Prostate gland (tissue), 2 donors: ENCODE results near the gene SCO2.

ENCODE experiments used
- CTCF ChIP-seq, 4 experiments: fragments of 200-600 bp in 2 of 4; fragments of 450-650 bp in 2 of 4; sonication (generic) in 2 of 4; IDR thresholded peaks; 1 replicate in 3 of 4; 2 replicates in 1 of 4; pipeline ENCODE4 v1.5.1; 2016 to 2019; ENCODE audit warnings: antibody characterized with exemption in 4 of 4, mild to moderate bottlenecking in 2 of 4, moderate library complexity in 2 of 4
- POLR2A ChIP-seq: fragments of 450-650 bp; IDR thresholded peaks from one replicate; pipeline ENCODE4 v1.6.1; 2016; ENCODE audit warnings: antibody characterized with exemption, mild to moderate bottlenecking
- POLR2AphosphoS5 ChIP-seq: sonication (generic); formaldehyde crosslinking; IDR thresholded peaks from one replicate; pipeline ENCODE4 v1.6.1; 2017; ENCODE audit warnings: antibody characterized with exemption

- TF ChIP-seq POLR2A (no peak), CTCF (IDR thresholded peaks at IDR 0.05) (no peak), POLR2AphosphoS5 (no peak)
These were observed 46.1 kb upstream of the SCO2 start for GRCh38 chr22:50571264-50572175.
